CD4-positive, alpha-beta T cell treated with Interleukin-4 for 1 hour (primary cell): ENCODE data around the gene OR2AJ1.

ENCODE experiments used
- DNase-seq, 2 donors: peaks; one replicate each; pipeline ENCODE4 v3.0.0-alpha.2; 2020 to 2022

OR2AJ1 gene

GRCh38 chr1:247962911-247963588, 38.4 kb downstream of the OR2AJ1 start:
- DNase-seq, result no peak

GRCh38 chr1:247964933-247965332, 40.2 kb downstream of the OR2AJ1 start, which contains the start of gene OR2AK2:
OR2AK2 (plus strand) TSS chr1:247965233; CDS start chr1:247965377, 144 bp downstream.
- no peak for DNase-seq

GRCh38 chr1:247966532-247967204, 42.0 kb downstream of the OR2AJ1 start:
- DNase-seq, result no peak
